Measurements from ENCODE around the gene NYAP1. TPM values are rescaled to one million over a fixed set of nuclear protein-coding genes. Genes with fewer than 3 reads are reported as not detected.

Gene NYAP1
- total RNA-seq, 1 donor from 2014 or later, result 6.3 TPM

DNA sequence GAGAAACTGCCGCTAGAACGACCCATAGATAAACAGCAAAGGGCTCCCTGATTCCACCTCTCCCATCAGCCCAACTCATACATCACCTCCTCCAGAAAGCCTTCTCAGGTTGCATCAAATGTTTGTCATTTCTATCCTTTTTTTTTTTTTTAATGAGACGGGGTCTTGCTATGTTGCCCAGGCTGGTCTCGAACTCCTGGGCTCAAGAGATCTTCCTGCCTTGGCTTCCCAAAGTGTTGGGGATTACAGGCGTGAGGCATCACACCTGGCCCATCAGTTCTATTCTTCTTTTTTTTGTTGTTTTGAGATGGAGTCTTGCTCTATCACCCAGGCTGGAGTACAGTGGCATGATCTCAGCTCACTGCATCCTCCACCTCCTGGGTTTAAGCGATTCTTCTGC, 26.7 kb upstream of the NYAP1 start:
- DNase-seq (ENCODE audit: low read depth in 2 of 2), result no peak

DNA sequence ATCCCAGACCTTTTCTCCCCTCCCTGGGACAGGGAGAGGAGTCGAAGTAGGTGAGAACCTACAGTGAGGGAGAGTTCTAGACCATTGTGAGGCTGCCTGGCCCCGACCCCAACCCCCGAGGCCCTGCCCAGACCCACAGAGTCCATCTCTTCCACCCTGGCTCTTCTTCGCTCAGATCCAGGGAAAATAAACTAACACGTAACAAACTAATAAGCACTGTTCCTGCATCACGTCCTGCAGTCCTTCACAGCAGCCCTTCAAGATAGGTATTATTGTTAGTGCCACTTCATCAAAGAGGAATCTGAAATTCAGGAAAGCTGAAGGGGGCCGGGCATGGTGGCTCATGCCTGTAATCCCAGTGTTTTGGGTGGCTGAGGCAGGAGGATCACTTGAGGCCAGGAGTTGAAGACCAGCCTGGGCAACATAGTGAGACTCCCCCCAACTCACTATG, 19.5 kb upstream of the NYAP1 start, which contains the start of gene SPACDR:
SPACDR (minus strand) TSS at position 51 of the 451 bp plus-strand sequence. CDS start 235 bp downstream, outside the sequence.
- DNase-seq (ENCODE audit: low read depth in 2 of 2), result peak in 1 of 2 donors; percentile 52

DNA sequence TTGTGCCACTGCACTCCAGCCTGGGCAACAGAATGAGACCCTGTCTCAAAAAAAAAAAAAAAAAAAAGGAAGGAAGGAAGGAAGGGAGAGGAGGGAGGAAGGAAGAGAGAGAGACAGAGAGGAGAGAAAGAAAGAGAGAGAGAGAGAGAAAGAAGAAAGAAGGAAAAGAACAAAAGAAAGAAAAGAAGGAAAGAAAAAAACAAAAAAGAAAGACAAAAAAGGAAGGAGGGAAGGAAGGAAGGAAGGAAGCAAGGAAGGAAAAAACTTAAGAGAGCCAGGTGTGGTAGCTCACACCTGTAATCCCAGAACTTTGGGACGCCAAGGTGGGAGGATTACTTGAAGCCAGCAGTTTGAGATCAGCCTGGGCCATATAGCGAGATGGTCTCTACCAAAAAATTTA, 18.9 kb upstream of the NYAP1 start:
- DNase-seq (ENCODE audit: low read depth in 2 of 2), result no peak

DNA sequence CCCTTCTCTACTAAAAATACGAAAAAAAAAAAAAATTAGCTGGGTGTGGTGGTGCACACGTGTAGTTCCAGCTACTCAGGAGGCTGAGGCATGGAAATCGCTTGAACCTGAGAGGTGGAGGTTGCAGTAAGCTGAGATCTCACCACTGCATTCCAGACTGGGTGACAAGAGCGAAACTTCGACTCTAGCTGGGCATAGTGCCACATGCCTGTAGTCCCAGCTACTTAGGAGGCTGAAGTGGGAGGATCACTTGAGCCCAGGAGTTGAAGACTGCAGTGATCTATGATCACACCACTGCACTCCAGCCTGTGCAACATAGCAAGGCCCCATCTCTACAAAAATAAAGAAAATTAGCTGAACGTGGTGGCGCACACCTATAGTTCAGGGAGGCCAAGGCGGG, 18.4 kb upstream of the NYAP1 start:
- DNase-seq (ENCODE audit: low read depth in 2 of 2), result no peak

DNA sequence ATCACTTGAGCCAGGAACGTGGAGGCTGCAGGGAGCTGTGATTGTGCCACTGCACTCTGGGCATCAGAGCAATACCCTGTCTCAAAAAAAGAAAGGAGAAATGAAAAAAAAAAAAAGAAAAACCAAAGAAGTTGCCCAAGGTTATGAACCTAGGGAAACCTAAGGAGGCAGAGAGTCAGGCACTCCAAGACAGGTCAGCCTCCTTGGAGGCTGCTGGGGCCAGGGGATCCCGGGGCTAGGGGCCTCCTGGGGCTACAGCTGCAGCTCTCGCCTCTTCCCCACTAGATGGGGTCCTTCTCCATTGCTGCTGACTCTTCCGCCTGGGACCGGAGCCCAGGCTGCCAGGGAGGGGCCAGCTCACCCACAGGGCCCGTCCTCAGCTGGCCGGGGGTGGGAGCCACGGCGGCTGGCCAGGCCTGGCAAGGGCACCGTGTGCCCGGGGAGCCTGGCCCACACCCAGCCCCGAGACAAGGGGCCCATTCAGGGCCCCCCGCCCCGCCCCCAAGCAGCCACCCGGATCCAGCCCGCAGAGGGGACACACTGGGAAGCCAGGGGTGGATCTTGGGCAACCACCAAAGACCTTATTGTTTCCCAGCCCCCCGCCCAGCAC, 17.9 kb upstream of the NYAP1 start:
- peak; percentile 79 to 84 for DNase-seq (ENCODE audit: low read depth in 2 of 2)

DNA sequence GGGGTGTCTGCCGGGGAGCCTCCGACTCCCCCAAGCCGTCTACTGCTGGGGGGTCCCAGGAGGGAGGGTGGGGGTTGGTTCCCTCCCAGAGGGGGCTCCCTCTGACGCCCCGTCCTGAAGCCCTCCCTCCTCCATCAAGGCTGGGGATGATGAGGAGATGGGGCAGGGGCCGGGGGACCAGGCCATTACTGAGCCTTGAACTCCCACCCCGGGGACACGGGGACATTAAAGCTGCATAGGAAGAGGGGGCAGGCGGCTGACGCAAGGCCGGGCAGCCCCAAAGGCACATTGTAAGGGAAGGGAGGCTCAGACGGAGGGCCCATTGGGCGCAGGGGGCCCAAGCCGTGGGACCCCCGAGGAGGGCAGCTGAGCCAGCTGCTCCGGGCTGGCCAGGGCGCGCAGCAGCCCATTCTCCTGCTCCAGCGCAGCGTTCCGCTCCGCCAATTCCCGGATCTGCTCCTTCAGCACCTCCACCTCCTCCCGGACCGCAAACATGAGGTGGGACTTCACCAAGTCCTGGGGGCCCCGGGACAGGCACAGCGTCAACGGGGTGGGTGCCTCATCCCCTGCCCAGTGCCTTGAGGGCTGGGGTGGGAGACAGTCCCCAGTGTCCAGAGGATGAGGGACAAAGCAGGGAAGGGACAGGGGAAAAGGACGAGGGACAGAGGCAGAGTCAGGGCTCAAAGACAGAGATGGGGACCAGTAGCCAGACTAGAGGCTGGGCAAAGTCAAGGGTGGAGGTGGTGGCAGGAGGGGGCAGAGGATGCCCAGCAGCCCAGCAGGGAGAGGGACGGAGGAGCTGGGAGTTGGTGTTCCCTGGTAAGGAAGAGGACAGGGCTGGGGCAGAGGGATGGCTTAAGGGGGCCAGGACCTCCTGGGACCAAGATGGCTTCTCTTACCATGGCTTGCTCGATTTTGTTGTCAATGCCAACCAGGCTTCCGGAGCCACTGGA, 16.8 kb upstream of the NYAP1 start:
- DNase-seq (ENCODE audit: low read depth in 2 of 2), result no peak

DNA sequence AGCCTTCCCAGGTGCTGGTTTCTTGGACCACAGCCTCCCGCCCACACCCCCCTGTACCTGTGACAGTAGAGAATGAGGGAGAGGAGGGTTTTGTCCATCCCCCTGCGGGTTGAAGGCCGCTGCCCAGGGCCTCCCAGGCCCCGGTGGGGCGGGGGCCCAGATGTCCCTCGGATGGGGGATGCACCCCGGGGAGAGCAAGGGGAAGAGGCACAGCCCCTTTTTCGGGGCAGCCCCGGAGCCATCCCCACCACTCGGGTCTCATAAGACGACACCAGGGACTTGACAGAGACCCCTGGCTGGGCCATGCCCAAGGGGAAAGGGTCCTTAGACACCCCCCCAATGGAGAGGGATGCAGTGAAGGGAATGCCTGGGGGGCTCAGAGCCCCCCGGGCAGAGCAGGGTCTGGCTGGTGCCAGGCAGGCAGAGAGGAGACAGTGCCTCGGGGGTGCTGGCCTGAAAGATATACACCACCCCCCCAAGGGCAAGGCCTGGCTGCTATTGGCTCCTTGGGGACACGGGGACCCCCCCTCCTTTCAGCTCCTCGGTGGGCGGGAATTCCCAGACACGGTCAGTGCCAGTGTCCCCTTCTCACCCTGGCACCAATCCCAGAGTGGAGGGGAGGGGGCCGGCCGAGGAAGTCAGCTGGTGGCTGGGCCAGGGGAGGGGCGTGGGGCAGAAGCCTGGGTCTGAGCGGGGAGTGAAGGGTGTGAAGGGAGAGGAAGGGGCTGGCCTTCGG, 15.9 kb upstream of the NYAP1 start:
- no peak for DNase-seq (ENCODE audit: low read depth in 2 of 2)

DNA sequence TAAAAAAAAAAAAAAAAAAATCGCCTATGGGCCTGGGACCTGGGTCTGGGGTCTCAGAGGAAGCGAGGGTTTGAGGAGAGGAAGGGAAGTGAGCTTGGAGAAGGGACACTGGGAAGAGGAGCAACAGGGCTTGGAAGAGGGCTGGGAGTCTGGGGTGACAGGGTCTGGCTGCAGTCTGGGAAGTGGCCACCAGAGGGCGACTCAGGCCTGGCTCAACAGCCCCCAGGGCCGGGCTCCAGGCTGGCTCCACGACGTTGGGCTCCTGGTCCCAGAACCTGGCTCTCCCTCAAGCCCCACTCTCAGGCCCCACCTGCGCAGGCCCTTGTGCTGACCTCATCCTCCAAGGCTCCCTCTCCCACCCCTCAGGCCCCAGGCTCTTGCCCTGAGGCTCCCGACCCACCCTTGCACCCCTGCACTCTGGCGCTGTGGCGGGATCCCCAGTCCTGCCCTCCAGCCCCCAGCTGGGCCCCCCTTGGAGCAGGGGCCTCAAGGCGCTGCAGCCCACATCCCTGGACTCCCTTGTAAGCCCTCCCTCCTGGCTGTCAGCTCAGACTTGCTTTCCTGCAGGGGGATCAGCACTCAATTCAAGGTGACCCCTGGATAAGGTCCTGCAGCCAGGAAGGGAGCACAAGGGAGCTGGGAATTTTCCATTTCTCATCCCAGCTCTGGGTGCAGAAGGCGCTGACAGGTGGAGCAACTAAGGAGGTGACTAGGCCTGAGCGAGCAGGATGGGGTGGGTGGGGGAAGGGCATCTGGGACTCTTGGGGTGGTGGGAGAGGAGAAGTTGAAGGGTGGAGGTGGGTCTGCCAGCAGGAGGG, 14.3 kb upstream of the NYAP1 start:
- DNase-seq (ENCODE audit: low read depth in 2 of 2), result peak; percentile 74 to 84

DNA sequence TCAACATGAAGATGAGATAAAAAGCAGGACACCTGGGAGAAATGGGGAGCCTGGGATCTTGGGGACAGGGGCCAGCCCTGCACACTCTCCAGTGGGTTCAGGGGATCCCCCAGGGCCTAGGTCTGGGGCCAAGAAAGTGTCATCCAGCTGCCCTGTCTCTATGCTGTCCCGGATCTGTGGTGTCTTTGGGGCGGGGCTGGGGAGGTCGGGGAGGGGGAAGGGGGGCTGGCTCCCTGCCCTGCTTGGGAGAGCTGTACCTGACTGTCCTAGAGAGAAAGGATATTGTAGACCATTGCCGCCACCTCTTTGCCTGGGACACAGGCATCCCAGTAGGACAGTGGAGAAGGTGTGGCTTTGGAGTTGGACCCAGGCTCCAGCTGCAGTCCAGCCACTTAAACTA, 12.7 kb upstream of the NYAP1 start:
- no peak for DNase-seq (ENCODE audit: low read depth in 2 of 2)

DNA sequence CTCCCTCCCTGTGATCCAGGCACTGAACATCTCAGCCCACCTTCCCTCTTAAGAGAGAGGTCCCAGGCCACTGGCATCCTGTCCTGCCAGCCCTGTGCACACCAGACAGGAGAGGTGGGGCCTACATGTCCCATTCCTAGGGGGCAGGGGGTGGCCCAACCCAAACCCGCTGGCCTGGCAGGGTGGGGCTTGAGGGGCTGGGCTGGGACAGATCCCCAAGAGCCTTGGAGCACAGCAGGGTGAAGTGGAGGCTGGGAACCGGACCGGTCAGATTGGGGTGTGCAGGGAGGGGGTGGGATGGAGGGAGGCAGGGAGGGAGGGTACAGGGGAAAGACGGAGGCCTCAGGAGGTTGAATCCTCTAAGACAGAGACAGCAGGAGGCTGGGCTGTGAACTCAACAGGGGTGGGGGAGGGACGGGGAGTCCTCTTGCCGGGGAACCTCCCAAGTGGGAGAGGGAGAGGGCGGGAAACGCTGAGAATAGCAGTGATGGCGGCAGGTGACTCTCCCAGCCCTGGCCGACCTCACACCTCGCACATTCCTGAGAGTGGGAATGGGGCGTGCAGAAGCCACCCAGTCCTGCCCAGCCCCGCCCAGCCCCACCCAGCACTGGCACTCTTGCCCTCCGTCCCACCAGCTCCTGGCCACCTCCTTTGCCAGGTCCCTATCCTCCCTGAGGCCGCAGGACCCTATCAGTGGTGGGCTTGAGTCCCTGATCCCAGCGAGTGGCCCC, 11.4 kb upstream of the NYAP1 start:
- no peak for DNase-seq (ENCODE audit: low read depth in 2 of 2)

DNA sequence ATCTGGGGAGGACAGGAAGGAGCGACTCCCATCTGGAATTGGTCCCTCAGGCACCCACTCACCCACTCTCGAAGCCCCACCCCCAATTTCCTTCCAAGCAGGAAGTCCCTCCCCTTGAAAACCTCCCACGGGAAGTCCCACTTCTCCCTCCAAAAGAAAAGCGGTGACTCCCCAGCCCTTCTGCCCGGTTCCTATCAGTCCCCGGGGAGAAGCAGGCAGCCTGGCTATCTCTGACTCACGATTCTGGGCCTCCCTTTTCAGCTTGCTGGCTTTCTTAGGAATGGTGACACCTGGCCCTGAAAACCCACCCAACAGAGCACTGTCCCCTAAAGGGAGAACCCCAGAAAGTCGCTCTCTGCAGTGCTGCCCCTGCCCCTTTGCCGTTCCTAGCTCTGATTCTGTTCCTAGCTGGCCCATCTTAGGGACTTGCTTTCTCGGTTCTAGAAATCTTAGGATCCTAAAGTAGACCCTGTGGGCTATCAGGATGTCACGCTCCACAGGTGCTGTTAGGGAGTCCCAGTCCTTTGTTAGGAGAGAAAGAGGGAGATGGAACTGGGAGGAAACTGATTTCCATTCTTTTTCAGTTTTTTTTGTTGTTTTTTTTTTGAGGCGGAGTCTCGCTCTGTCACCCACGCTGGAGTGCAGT, 10.8 kb upstream of the NYAP1 start:
- peak; percentile 26 to 52 for DNase-seq (ENCODE audit: low read depth in 2 of 2)

DNA sequence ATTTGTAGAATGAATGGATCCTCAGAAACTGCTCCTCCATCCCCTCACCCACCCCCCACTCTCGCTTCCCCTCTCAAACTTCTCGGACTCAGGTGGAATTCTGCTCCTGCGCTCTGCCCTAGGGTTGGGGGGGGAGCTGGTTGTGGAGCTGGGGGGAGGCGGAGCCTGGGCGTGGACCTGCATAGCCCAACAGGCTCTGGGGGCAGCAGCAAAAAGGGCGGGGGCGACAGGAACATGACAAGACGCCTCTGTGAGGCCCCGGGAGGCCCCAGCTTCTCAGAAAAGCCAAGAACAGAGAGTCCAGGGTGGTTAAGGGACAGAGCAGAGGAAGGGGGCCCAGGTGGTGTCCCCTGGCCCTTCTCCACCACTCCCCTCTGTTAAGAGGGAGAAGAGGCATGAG, 8.2 kb upstream of the NYAP1 start:
- no peak for DNase-seq (ENCODE audit: low read depth in 2 of 2)

DNA sequence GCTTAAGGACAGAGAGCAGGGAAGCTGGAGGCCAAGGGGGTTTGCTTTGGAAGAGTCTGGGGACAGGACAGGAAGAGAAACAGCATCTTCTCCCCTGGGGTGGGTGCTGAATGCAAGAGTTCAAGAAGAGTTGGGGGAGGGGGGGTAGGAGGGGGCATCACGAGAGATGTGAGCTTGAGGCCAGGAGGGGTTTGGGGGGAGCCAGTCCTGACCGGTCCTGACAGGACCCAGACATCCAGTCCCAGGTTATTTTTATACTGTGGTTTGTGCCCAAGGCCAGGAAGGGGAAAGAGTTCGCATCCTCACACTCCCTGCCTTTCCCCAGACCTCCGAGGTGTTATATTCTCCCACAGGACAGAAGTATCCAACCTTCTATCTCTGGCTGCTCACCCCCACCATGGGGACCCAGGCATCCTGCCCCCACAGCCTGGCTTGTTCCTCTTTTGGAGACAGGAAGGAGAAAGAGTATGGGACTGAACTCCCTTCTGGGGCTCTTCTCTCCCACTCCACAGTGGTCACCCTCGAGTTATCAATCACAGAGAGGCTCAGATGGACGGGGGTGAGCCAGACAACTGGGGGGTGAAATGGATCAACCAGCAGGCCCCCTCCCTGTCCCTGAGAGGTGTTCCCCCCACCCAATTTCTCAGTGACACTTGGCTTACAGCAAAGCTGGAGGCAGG, 7.5 kb upstream of the NYAP1 start:
- no peak for DNase-seq (ENCODE audit: low read depth in 2 of 2)

DNA sequence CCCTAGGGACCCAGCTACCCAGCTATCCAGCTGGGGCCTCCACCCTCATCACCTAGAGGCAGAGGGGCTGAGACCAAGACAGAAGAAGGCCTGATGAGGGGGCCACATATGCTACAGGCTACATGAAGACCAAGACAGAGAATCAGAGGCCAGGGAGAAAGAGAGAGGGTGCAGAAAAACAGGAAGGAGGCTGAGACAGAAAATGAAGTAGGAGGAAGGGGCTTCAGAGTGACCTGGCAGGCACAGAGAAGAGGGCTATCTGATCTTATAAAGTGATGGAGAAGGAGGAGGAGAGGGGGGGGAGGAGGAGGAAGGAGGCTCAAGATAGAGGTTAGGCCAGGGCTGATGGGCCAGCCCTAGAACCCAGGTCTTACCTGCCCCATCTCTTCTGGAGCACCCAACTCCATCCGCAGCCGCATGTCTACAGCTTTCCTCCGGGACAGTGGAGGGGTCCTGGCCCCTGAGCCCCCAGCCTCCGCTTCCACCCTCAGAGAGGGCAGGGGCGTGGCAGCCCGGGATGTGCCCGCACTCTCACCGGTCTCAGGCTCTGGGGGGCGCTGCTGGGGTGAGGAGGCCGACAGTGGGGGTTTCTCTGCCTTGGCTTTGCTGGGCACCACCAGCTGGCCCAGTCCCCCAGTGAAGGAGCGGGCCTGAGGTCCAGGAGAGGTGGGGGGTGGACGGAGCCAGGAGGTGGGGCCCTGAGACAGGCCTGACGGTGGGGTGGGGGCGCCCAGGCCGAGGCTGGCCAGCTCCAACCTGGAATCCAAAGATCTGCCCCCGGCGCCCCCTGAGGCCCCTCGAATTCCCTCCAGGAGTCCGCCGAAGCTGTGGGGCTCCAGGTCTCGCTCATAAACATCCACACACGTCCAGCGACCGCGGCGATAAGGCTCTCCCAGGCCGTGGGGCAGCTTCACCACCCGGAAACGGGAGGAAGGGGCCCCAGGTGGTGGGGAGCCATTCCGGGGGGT, 6.5 kb upstream of the NYAP1 start:
- peak; percentile 42 to 52 for DNase-seq (ENCODE audit: low read depth in 2 of 2)

DNA sequence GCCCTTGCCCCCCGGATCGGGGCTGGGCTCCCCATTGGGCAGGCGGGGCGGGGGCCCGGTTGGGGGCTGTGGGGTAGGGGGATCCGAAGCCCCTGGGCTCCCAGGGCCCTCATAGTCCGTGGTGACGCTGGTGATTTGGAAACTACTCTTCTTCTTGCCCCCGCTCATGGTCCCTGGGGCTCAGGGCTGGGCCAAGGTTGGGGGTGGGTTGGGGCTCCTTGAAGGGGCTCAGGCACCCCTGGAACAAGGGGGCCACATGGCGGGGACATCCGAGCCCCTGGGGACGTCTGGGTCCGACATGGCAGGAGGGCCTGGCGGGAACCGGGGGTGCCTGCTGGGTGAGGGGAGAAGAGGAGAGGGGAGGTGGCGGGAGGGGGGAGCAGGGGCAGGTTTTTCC, 5.9 kb upstream of the NYAP1 start:
- DNase-seq (ENCODE audit: low read depth in 2 of 2), result no peak

DNA sequence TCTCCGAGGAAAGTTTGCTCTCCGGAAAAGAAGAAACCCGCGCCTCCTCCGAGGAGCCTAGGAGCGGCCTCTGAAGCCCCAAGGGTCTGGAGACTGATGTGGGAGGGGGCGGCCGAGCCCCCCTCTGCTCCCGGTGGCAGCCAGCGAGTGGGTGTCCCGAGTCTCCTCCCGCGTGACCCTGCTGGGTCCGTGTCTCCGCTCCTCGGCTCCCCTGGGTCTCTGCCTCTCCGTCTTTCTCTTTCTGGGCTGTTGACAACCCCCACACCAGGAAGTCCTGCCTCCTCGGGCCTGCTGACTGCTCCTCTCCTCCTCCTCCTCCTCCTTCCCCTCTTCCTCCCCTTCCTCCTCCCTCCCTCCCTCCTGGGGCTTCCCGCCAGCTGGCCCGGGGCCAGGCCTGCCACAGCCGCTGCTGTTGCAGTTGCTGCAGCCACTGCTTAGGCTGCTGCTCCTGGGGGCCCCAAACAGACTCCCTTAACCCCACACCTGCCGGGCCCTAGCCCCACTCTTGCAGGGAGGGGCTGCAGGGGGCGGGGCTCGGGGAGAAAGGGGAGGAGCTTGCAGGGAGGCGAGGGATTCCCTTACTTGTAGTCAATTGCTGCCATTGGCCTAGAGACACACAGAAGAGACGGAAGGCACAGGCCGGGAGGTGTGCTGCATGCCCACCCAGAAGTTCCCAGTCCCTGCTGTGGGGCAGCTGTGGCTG, 4.6 kb upstream of the NYAP1 start, which contains the start of gene TSC22D4:
TSC22D4 (minus strand) TSS at position 257 of the 703 bp plus-strand sequence. CDS start 1,176 bp downstream, outside the sequence.
- peak; percentile 81 to 89 for DNase-seq (ENCODE audit: low read depth in 2 of 2)

DNA sequence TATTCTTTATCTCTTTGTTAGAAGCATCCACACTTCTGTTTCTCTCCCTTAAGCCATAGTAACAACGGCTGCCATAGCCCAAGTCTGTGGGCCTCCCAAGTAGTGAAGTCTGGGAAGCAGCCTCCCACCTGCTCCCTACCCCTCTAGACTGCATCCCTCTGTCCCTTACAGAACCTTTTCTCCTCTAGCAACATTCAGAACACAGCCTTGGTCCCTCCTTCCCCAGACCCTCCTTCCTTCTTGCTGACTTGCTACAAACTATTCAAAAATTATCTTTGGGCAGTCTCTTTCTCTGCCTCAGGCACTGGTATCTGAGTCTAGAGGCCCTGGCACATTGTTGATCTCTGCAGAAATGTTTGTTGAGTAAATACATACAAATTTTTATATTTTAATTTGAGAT, 2.3 kb upstream of the NYAP1 start:
- DNase-seq (ENCODE audit: low read depth in 2 of 2), result no peak

Measured in lung microvascular endothelial cell (primary cell).